Sigmoid colon (tissue), 4 donors: Measurements from ENCODE around the gene MSH2.

Experiments
- CTCF ChIP-seq, 4 experiments: fragments of 450-650 bp in 3 of 4; fragments of 200-600 bp in 1 of 4; IDR thresholded peaks; one replicate each; pipeline ENCODE4 v1.5.1; 2016 to 2019; ENCODE audit warnings: antibody characterized with exemption in 4 of 4, mild to moderate bottlenecking in 3 of 4, moderate library complexity in 2 of 4
- POLR2A ChIP-seq, 2 donors: fragments of 450-650 bp; IDR thresholded peaks; one replicate each; pipeline ENCODE4 v1.6.1; 2016; ENCODE audit warnings: antibody characterized with exemption in 2 of 2, mild to moderate bottlenecking in 2 of 2, moderate library complexity in 2 of 2
- POLR2AphosphoS5 ChIP-seq, 4 donors: sonication (generic); formaldehyde crosslinking; IDR thresholded peaks; one replicate each; pipeline ENCODE4 v1.6.1; 2017; ENCODE audit warnings: antibody characterized with exemption in 4 of 4

GRCh38 chr2:47499621-47500309, 96.8 kb downstream of the MSH2 start:
- TF ChIP-seq POLR2A (IDR thresholded peaks at IDR 0.05) (no peak), CTCF (IDR thresholded peaks at IDR 0.05) (no peak), POLR2AphosphoS5 (IDR thresholded peaks at IDR 0.05) (no peak)
